Measurements from ENCODE around the gene INAFM2.

- TF ChIP-seq EZH2 (IDR thresholded peaks at IDR 0.05; ENCODE audit: borderline replicate concordance) (no peak), EZH2phosphoT487 (IDR thresholded peaks at IDR 0.05; ENCODE audit: low read depth, severe bottlenecking, unreplicated experiment) (no peak)
- TF ChIP-seq, protein P1, sequence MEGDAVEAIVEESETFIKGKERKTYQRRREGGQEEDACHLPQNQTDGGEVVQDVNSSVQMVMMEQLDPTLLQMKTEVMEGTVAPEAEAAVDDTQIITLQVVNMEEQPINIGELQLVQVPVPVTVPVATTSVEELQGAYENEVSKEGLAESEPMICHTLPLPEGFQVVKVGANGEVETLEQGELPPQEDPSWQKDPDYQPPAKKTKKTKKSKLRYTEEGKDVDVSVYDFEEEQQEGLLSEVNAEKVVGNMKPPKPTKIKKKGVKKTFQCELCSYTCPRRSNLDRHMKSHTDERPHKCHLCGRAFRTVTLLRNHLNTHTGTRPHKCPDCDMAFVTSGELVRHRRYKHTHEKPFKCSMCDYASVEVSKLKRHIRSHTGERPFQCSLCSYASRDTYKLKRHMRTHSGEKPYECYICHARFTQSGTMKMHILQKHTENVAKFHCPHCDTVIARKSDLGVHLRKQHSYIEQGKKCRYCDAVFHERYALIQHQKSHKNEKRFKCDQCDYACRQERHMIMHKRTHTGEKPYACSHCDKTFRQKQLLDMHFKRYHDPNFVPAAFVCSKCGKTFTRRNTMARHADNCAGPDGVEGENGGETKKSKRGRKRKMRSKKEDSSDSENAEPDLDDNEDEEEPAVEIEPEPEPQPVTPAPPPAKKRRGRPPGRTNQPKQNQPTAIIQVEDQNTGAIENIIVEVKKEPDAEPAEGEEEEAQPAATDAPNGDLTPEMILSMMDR (IDR thresholded peaks at IDR 0.05; ENCODE audit: poor library complexity), result no peak
These were observed 18.2 kb upstream of the INAFM2 start for GRCh38 chr15:40305281-40305680.

Data from hepatocyte (in vitro differentiated cells).